SHP77 (cell line): ENCODE measurements around the gene KPNA4.
"Not testable (repeated sequence)": the region's sequence is repeated elsewhere in the genome, so short reads cannot be mapped to it uniquely, and the experiment has no call there.

ENCODE experiments used
- DNase-seq, 2 experiments: peaks; one replicate each; lab custom pipeline; 2025; lab: John Stamatoyannopoulos, UW

The KPNA4 gene

DNA sequence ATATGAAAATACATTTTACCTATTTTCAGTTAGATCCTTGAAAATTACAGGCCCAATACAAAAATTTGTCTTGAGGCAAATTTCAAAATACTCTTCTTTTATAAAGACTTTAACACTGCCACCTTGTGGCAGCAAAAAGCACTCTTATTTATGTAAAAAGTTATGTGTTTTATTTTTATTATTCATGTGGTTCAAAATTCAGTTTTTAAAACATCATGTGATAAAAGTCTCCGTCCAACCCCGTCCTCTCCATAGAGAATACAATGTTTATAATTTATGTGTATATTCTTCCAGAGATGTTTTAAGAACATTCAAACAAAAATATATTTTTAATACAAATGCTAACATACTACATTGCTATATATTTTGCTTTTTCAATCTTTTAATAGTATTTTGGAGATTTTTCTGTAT is 78.9 kb downstream of the KPNA4 start:
- peak; percentile 13 to 50 for DNase-seq

DNA sequence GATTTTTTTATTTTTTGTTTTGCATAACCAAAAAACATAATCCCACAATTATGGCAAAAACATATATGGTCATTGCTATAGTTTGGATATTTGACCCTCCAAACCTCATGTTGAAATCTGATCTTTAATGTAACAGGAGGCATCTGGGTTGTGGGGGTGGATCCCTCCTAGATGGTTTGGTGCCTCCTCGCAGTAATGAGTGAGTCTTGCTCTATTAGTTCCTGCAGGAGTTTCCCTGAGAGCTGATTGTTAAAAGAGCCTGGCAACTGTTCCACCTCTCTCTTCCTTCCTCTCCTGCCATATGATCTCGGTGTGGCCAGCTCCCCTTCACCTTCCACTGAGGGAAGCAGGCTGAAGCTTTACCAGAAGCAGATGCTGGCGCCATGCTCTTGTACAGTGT is 82.6 kb downstream of the KPNA4 start:
- DNase-seq = no peak

GRCh38 chr3:160481856-160482255 is 83.5 kb downstream of the KPNA4 start:
- no peak for DNase-seq

GRCh38 chr3:160480931-160481330 is 84.4 kb downstream of the KPNA4 start:
- no peak for DNase-seq

DNA sequence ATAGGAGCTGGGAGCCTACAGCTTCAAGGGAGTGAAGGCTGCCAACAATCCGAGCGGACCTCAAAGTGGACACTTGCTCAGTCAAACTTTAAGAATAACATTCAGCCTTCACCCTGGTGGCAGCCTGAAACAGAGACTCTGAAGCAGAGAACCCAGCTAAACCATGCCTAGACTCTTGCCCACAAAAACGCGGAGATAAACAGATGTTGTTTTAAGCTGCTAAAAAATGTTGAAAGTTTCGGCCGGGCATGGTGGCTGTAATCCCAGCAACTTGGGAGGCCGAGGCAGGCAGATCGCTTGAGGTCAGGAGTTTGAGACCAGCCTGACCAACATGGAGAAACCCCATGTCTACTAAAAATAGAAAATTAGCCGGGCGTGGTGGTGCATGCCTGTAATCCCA is 86.0 kb downstream of the KPNA4 start:
- no peak for DNase-seq

GRCh38 chr3:160478338-160478737 is 87.0 kb downstream of the KPNA4 start:
- no peak for DNase-seq

DNA sequence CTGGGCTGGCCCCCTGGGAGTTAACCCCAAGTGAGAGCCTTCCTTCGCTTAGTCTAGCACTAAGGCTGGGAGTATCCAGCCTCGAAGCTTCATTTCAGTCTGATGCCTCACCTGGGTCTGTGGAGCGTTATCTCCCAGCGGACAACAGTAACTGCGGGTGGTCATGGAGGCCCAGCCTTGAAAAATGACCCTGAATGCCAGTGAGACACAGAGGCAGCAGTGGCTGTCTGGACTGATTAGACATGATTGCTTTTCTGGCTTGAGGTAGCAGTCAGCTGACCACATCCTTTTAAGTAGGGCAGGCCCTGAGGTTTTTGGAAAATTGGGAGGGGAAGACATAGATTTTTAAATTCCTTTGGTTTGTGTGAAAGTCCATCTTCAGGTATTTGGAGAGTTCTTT is 87.6 kb downstream of the KPNA4 start:
- DNase-seq = no peak

DNA sequence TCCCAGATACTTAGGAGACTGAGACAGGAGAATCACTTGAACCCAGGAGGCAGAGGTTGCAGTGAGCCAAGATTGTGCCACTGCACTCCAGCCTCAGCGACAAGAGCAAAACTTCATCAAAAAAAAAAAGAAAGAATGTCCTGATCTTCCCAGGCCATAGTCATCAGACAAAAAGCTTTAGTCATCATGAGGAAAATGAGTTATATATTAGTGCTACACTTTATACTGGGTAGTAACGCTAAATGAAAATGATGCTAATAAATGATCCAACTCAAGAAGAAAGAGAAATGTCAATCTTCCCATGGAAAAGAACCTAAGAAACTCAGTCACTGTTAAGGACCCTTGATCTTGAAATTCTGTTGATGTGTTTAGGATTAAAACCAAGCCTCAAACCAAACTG is 89.5 kb downstream of the KPNA4 start:
- no peak for DNase-seq

- no peak for DNase-seq
Observed at GRCh38 chr3:160475153-160475552, 90.2 kb downstream of the KPNA4 start.

DNA sequence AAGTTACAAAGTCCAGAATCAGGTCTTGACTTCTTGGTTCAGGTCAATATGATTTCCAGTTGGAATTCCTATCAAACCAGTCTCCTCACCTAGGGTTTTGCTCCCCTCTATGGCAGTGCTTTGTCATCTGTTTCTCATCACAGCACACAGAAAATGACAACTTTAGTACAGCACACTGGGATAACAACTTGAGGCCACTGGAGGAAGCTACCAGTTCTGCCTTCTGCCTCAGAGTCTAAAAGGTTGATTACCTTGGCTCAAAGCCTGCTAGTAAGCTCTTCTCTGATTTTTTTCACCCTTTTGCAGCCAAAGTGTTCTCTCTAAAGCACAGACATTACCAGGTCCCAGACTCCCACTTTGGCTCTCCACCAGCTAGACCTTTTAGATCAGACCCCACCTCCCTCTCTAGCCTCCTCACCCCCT is 90.9 kb downstream of the KPNA4 start:
- no peak for DNase-seq

GRCh38 chr3:160473978-160474377 is 91.4 kb downstream of the KPNA4 start:
- DNase-seq = no peak

DNA sequence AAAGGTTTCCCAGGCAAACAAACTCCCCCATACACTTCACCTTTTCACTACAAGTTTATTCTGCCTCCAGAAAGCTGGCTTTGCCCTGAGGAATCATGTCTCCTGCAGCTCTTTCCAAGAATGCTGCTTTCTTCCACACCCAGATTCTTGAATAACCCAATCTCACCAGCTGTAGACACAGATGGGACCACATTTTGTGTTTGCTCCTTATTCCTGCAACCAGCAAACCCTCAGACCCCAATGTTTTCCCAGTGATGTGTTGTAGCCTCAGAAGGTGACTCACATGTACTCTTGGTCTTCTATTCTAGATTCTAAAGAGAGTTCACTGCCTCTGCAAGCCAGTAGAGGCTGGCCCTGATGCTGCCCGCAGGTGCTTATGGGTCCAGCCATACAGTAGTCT is 92.2 kb downstream of the KPNA4 start:
- DNase-seq = no peak

DNA sequence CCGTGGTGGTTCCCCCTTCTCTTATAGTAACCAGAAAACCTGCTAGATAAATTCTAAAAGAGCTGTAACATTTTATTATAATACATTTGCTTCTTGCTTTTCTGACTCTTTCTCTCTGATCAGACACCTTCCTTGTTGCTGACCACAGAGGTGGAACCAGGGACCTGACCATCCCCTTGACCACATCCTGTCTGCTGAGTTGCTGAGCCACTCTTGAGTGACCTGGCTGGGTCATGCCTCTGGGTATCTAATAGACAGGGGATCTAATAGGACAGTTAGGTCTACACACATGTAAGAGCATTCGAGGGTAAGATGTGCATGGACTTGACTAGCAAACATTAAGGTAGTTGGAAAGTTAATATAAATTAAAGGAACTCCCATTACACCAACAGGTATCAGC is 93.0 kb downstream of the KPNA4 start:
- DNase-seq = no peak

DNA sequence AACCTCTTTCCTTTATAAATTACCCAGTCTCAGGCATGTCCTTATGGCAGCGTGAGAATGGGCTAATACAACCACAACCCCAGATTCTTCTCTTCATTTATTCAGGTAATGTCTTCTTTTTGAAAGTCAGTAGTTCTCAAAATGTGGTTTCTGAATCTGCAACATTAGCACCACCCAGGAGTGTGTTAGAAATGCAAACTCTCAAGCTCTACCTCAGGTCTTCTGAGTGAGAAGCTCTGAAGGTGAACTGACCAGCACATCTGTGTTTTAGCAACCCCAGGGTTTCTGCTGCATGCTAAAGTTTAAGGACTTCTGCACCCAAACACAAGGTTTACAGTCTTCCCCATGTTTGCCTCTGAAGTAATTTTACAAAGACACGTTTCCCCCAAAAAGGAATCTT is 93.5 kb downstream of the KPNA4 start:
- DNase-seq = no peak

- DNase-seq = no peak
Observed at GRCh38 chr3:160470181-160470580, 95.2 kb downstream of the KPNA4 start.

- no peak for DNase-seq
Observed at GRCh38 chr3:160464971-160465370, 100.4 kb downstream of the KPNA4 start.

- no peak for DNase-seq
Observed at GRCh38 chr3:160464321-160464720, 101.0 kb downstream of the KPNA4 start.

- DNase-seq = no peak
Observed at GRCh38 chr3:160460033-160460432, 105.3 kb downstream of the KPNA4 start.

- no peak for DNase-seq
Observed at GRCh38 chr3:160459450-160459970, 105.9 kb downstream of the KPNA4 start.

GRCh38 chr3:160458151-160458550 is 107.2 kb downstream of the KPNA4 start:
- no peak for DNase-seq

DNA sequence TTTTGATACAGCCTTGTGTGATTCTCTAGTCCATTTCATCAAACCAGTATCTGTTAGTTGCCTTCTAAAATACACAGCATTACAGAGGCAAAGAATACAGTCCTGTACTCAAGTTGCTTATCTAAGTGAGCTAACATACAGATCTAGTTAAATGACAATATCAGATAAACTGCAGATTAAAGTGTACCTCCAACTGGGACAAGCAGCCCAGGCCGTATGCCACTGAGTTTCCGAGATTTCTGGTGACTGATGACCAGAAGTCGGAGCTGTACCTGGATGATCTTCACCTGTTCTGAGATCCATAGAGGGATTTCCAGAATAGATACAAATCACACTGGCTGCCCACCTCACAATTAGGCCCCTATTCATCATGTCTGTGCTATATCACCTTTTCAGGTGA is 109.5 kb downstream of the KPNA4 start:
- no peak for DNase-seq

DNA sequence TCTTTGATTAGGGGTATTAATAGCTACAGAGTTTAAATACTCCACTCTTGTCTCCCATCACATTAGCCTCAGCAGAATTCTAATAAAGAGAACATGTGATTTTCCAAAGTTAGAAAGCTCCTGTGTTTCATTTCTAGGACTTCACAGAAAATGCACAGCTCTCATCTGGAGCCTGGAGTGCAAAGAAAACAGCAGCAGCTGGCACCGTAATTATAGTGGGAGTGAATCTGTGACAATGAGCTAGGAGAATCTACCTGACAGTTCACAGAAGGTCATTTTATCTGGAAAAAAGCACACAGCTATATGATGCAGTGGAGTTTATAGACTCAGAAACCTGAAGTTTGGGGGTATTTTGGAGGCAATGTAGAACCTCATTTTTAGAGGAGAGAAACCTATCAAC is 110.4 kb downstream of the KPNA4 start:
- DNase-seq = no peak

DNA sequence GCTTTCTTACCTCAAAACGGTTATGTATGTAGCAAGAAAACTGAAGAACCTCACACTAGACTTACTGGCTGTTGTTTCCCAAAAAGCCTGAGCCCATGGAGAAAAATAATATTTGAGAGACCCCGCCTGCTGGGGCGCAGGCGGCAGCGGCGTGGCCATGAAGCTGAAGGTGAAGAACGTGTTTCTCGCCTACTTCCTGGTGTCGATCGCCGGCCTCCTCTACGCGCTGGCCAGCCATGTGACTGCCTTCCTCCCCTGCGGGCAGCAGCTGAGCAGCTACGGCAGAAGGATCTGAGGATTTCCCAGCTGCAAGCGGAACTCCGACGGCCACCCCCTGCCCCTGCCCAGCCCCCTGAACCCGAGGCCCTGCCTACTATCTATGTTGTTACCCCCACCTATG is 113.1 kb downstream of the KPNA4 start:
- DNase-seq = not testable (repeated sequence)

- DNase-seq = no peak
Observed at GRCh38 chr3:160451602-160452001, 113.8 kb downstream of the KPNA4 start.

- no peak for DNase-seq
Observed at GRCh38 chr3:160450846-160451245, 114.5 kb downstream of the KPNA4 start.
